DMS 273 (cell line): ENCODE data around the gene RAB10.
A peak's percentile ranks its signal among the peaks of the same experiment; 100 is the strongest.
"Not testable (repeated sequence)": the region's sequence is repeated elsewhere in the genome, so short reads cannot be mapped to it uniquely, and the experiment has no call there.

Experiments used
- DNase-seq: peaks from one replicate; lab custom pipeline; 2025; ENCODE audit not compliant: unreplicated experiment; lab: John Stamatoyannopoulos, UW

Gene RAB10

GRCh38 chr2:26033818-26034636, at the start of gene RAB10:
Gene RAB10 (plus strand): TSS chr2:26034084. CDS start chr2:26034609, 525 bp downstream.
- DNase-seq, result peak; percentile 100

GRCh38 chr2:25988134-25988533, 45.8 kb upstream of the RAB10 start:
- no peak for DNase-seq

- DNase-seq, result no peak
These were observed 44.7 kb upstream of the RAB10 start for GRCh38 chr2:25989154-25989553.

GRCh38 chr2:25991965-25992364, 41.9 kb upstream of the RAB10 start:
- DNase-seq, result no peak

GRCh38 chr2:25992556-25992955, 41.3 kb upstream of the RAB10 start:
- DNase-seq, result no peak

GRCh38 chr2:25993049-25993448, 40.8 kb upstream of the RAB10 start:
- DNase-seq, result no peak

- DNase-seq, result no peak
These were observed 39.4 kb upstream of the RAB10 start for GRCh38 chr2:25994509-25994908.

GRCh38 chr2:25996844-25997243, 37.0 kb upstream of the RAB10 start:
- DNase-seq, result no peak

GRCh38 chr2:25998816-25999383, 35.0 kb upstream of the RAB10 start:
- not testable (repeated sequence) for DNase-seq

GRCh38 chr2:25999406-25999805, 34.5 kb upstream of the RAB10 start:
- DNase-seq, result not testable (repeated sequence)

GRCh38 chr2:26000561-26001082, 33.3 kb upstream of the RAB10 start:
- DNase-seq, result peak; percentile 35

- DNase-seq, result peak; percentile 83
These were observed 32.0 kb upstream of the RAB10 start for GRCh38 chr2:26001743-26002351.

GRCh38 chr2:26002632-26003310, 31.1 kb upstream of the RAB10 start:
- DNase-seq, result peak; percentile 89

- DNase-seq, result no peak
These were observed 25.8 kb upstream of the RAB10 start for GRCh38 chr2:26008095-26008494.

- peak; percentile 38 for DNase-seq
These were observed 24.9 kb upstream of the RAB10 start for GRCh38 chr2:26008851-26009566.

- no peak for DNase-seq
These were observed 24.3 kb upstream of the RAB10 start for GRCh38 chr2:26009567-26009963.

GRCh38 chr2:26010943-26011342, 22.9 kb upstream of the RAB10 start:
- DNase-seq, result no peak

- no peak for DNase-seq
These were observed 22.3 kb upstream of the RAB10 start for GRCh38 chr2:26011609-26011989.

- DNase-seq, result peak; percentile 26
These were observed 21.7 kb upstream of the RAB10 start for GRCh38 chr2:26011990-26012856.

- DNase-seq, result no peak
These were observed 20.2 kb upstream of the RAB10 start for GRCh38 chr2:26013668-26014067.
